ENCODE measurements around the gene PIK3C2G. TPM values are rescaled to one million over a fixed set of nuclear protein-coding genes. Genes with fewer than 3 reads are reported as not detected.

Gene PIK3C2G
- polyA plus RNA-seq, 3 donors: not detected

DNA sequence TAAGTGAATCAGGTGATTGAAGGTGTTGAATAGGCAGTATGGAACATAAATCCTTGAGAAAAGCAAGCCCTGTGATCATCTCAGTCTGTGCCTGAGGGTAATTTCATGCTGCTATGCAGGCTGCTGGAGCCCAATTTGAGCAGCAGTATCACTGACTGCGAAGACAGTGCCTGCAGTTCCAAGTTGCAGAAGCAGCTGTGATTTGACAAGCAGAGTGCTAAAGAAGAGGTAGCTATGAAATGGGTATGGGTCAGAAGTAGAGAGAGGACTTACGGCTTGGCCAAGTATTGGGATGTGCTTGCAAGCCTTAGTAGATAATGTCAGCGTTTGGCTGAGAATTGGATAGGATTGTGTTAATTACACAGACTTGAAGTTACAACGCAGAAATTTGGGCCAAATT lies 22.5 kb downstream of the PIK3C2G start:
- no peaks in the 10 kb centered on the region for H3K27me3 ChIP-seq (ENCODE audit: control insufficient read depth in 2 of 2, insufficient read depth in 2 of 2, low read length in 2 of 2)
- no peak overlapping the region for H2AFZ ChIP-seq (ENCODE audit: insufficient read depth, low read depth, low read length, poor library complexity, severe bottlenecking)
- H3K27ac ChIP-seq (ENCODE audit: low read depth in 1 of 2, low read length in 2 of 2): no peak overlapping the region
- H4K20me1 ChIP-seq (ENCODE audit: insufficient read depth, low read length): no peaks in the 10 kb centered on the region
- no peak for DNase-seq
- no peaks in the 10 kb centered on the region for H3K36me3 ChIP-seq (replicated peaks in 1 of 2; ENCODE audit: control insufficient read depth in 1 of 2, insufficient read depth in 2 of 2, low read length in 2 of 2)
- H3K4me1 ChIP-seq (ENCODE audit: control insufficient read depth in 1 of 2, insufficient read depth in 2 of 2, low read length in 2 of 2): no peaks in the 10 kb centered on the region
- H3K4me2 ChIP-seq (replicated peaks; ENCODE audit: extremely low read depth, low read length, poor library complexity, severe bottlenecking): no peak overlapping the region
- H3K9ac ChIP-seq (ENCODE audit: insufficient read depth, low read length, poor library complexity, severe bottlenecking): no peak overlapping the region
- peaks cover 0 to 8% (median 4%) of the 10 kb centered on the region in 7 donors for H3K9me3 Mint-ChIP-seq
- no peaks in the 10 kb centered on the region for H3K36me3 Mint-ChIP-seq
- no peak overlapping the region for H3K27ac Mint-ChIP-seq
- WGBS (ENCODE audit: insufficient coverage): 84% methylated on average over 3 of the region's 4 CpGs
- H3K79me2 ChIP-seq (ENCODE audit: insufficient read depth, low read length): no peaks in the 10 kb centered on the region
- H3K9me3 ChIP-seq (replicated peaks in 1 of 2; ENCODE audit: control insufficient read depth in 1 of 2, insufficient read depth in 1 of 2, low read length in 2 of 2): peaks cover 3 to 15% of the 10 kb centered on the region in 2 donors
- no peaks in the 10 kb centered on the region for H3K4me1 Mint-ChIP-seq
- H3K27me3 Mint-ChIP-seq (ENCODE audit: low read depth in 3 of 3): peaks cover 0 to 2% (median 0%) of the 10 kb centered on the region in 3 donors
- H3K4me3 Mint-ChIP-seq: no peak overlapping the region
- intact Hi-C loops (cut with micrococcal nuclease): no loop called here
- no peak for TF ChIP-seq CTCF (IDR thresholded peaks at IDR 0.05)
- no peak overlapping the region for H3K4me3 ChIP-seq (replicated peaks in 1 of 3; ENCODE audit: low read depth in 2 of 3, low read length in 3 of 3)

DNA sequence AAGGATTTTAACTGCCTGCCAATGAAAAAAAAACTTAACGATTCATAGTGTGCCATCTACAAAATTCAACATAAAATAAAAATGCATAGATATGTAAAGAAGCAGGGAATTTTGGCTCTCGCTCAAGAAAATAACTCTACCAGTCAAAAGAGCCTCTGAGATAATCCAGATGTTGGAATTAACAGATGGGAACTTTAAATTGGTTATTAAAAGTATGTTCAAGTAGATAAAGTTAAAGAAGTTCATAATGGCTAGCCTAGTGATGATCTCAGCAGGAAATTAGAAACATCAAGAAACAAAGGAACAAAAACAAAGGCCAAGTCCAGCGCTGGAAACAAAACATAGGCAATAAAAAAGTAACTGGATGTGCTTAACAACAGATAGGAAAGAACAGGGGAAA lies 23.1 kb downstream of the PIK3C2G start:
- H3K27ac Mint-ChIP-seq: no peak overlapping the region
- no peak overlapping the region for H3K27ac ChIP-seq (ENCODE audit: low read depth in 1 of 2, low read length in 2 of 2)
- intact Hi-C loops (cut with micrococcal nuclease): no loop called here
- no peaks in the 10 kb centered on the region for H3K27me3 ChIP-seq (ENCODE audit: control insufficient read depth in 2 of 2, insufficient read depth in 2 of 2, low read length in 2 of 2)
- peaks cover 3 to 15% of the 10 kb centered on the region in 2 donors for H3K9me3 ChIP-seq (replicated peaks in 1 of 2; ENCODE audit: control insufficient read depth in 1 of 2, insufficient read depth in 1 of 2, low read length in 2 of 2)
- no peaks in the 10 kb centered on the region for H3K79me2 ChIP-seq (ENCODE audit: insufficient read depth, low read length)
- no peak overlapping the region for H3K4me3 ChIP-seq (replicated peaks in 1 of 3; ENCODE audit: low read depth in 2 of 3, low read length in 3 of 3)
- peaks cover 0 to 2% (median 0%) of the 10 kb centered on the region in 3 donors for H3K27me3 Mint-ChIP-seq (ENCODE audit: low read depth in 3 of 3)
- H2AFZ ChIP-seq (ENCODE audit: insufficient read depth, low read depth, low read length, poor library complexity, severe bottlenecking): no peak overlapping the region
- no CpG with 5 or more reads among the region's 3 CpGs for WGBS (ENCODE audit: insufficient coverage)
- no peak for DNase-seq
- no peaks in the 10 kb centered on the region for H3K4me1 Mint-ChIP-seq
- H3K36me3 ChIP-seq (replicated peaks in 1 of 2; ENCODE audit: control insufficient read depth in 1 of 2, insufficient read depth in 2 of 2, low read length in 2 of 2): no peaks in the 10 kb centered on the region
- H3K4me2 ChIP-seq (replicated peaks; ENCODE audit: extremely low read depth, low read length, poor library complexity, severe bottlenecking): no peak overlapping the region
- H4K20me1 ChIP-seq (ENCODE audit: insufficient read depth, low read length): no peaks in the 10 kb centered on the region
- H3K4me3 Mint-ChIP-seq: no peak overlapping the region
- no peaks in the 10 kb centered on the region for H3K36me3 Mint-ChIP-seq
- no peak overlapping the region for H3K9ac ChIP-seq (ENCODE audit: insufficient read depth, low read length, poor library complexity, severe bottlenecking)
- H3K4me1 ChIP-seq (ENCODE audit: control insufficient read depth in 1 of 2, insufficient read depth in 2 of 2, low read length in 2 of 2): no peaks in the 10 kb centered on the region
- TF ChIP-seq CTCF (IDR thresholded peaks at IDR 0.05): no peak
- H3K9me3 Mint-ChIP-seq: peaks cover 0 to 8% (median 4%) of the 10 kb centered on the region in 7 donors

All from CD14-positive monocyte (primary cell).